Activated T-helper 1 cell treated with anti-CD3 and anti-CD28 coated beads, Interleukin-12 subunit alpha, Interleukin-12 subunit beta, Interleukin-2, Interleukin-4 antibody, amounts not matched to agents 30 ng/mL and 10 ng/mL and 1 ng/mL, durations not matched to agents 14 hours and 24 hours and 36 hours (primary cell): ENCODE results near the gene CRTC3. TPM values are rescaled to one million over a fixed set of nuclear protein-coding genes. Genes with fewer than 3 reads are reported as not detected.
"Not testable (repeated sequence)": the region's sequence is repeated elsewhere in the genome, so short reads cannot be mapped to it uniquely, and the experiment has no call there.

Experiments used
- DNase-seq: peaks from one replicate; pipeline ENCODE4 v3.0.0; 2021; ENCODE audit warnings: low spot score
- H3K27ac Mint-ChIP-seq: one replicate; pipeline ENCODE4 v1.8.0; 2021; ENCODE audit warnings: mild to moderate bottlenecking, mixed read lengths
- H3K27me3 Mint-ChIP-seq: one replicate; pipeline ENCODE4 v1.8.0; 2022; ENCODE audit warnings: mild to moderate bottlenecking, moderate library complexity, mixed read lengths; ENCODE audit not compliant: insufficient read depth
- H3K36me3 Mint-ChIP-seq: one replicate; pipeline ENCODE4 v1.8.0; 2021; ENCODE audit warnings: low read depth, mixed read lengths
- H3K4me1 Mint-ChIP-seq: one replicate; pipeline ENCODE4 v1.8.0; 2021; ENCODE audit warnings: low read depth, mixed read lengths
- H3K4me3 Mint-ChIP-seq: one replicate; pipeline ENCODE4 v1.8.0; 2021; ENCODE audit warnings: mild to moderate bottlenecking, moderate library complexity, mixed read lengths
- H3K9me3 Mint-ChIP-seq: one replicate; pipeline ENCODE4 v1.8.0; 2021; ENCODE audit warnings: mixed read lengths
- intact Hi-C: fragments of 100-400 bp; cut with micrococcal nuclease; formaldehyde crosslinking; loops from one replicate; pipeline ENCODE4 v1.15.1; 2024
- total RNA-seq: library from RNA; stranded (reverse); gene quantifications from 2 replicates; pipeline ENCODE4 v1.2.3, GENCODE V29; 2022

The CRTC3 gene
- total RNA-seq, 1 donor from 2014 or later = 54.0 TPM

DNA sequence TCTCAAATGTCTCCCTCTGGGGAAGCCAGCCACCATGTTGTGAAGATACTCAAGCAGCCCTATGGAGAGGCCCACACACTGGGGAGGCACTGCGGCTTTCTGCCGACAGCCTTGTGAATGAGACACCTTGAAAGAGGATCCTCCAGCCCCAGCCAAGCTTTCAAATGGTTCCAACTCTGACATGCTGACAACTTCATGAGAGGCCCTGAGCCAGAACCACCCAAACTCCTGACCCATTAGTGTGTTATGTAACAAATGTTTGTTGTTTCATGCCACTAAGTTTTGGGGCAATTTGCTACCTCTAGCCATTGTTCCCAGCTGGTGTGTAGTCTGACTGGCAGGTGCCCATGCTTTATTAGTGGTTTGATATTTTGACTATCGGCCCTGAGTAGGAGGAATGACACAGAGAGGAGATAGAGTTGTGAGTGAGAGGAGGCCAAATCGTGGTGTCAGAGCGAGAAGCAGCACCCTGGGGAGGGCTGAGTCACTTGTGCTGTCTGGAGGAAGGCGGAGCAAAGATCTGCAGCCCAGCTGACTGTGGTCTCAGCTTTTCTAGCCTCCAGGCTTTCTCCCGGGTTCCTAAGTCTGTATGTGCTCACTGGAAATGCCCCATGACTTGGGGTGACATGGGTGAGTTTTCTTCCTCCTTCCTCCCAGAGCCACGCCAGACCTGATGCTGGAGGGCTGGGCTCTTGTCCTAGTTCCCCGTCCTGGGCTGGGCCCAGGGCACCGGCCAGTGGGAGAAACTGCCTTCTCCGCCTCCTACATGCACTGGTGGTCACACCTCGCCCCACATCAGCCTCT is 130.7 kb downstream of the CRTC3 start:
- Mint-ChIP-seq H3K27me3 (peaks cover 1% of the 10 kb centered on the region), H3K9me3 (peaks cover 4% of the 10 kb centered on the region), H3K27ac (peak overlapping the region; percentile 96), H3K36me3 (peaks cover 5% of the 10 kb centered on the region), H3K4me3 (peak overlapping the region; percentile 77), H3K4me1 (peaks cover 81% of the 10 kb centered on the region)
- peak; percentile 71 for DNase-seq
- intact Hi-C loops = loop anchor here (1.0 to 2.0 kb wide), 7 partner anchors 12 to 270 kb away; partner anchors contain the start of gene BLM

DNA sequence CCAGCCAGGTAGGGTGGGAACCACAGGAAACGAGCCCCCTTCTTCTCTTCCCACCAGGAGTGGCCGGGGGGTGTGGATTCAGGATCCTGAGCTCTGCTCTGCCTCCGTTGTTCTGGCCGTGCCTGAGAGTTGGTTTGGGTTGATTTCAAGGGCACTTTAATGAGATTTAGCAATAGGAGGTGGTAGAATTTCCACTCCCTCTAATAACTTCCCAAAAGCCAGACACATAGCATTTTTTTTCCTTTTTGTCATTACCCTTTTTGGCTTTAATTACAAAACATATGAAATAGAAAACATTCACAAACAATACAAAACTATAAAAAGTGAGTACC is 131.2 kb downstream of the CRTC3 start:
- H3K27ac Mint-ChIP-seq = peak overlapping the region; percentile 96
- peaks cover 84% of the 10 kb centered on the region for H3K4me1 Mint-ChIP-seq
- not testable (repeated sequence) for H3K36me3 Mint-ChIP-seq, H3K9me3 Mint-ChIP-seq, DNase-seq, H3K27me3 Mint-ChIP-seq
- peak overlapping the region; percentile 77 for H3K4me3 Mint-ChIP-seq
- intact Hi-C loops = loop anchor here (1.0 to 2.0 kb wide), 7 partner anchors 13 to 270 kb away; partner anchors contain the start of gene BLM

DNA sequence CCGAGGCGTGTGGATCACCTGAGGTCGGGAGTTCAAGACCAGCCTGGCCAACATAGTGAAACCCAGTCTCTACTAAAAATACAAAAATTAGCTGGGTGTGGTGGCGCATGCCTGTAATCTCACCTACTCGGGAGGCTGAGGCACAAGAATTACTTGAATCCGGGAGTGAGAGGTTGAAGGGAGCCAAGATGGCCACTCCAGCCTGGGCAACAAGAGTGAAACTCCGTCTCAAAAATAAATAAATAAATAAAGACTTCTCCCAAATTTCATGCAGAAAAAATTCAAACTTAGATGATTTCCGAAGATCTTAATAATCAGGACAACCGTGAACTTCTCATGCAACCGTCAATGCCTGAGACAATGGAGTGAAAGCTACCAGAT is 134.3 kb downstream of the CRTC3 start:
- Mint-ChIP-seq H3K4me1 (peaks cover 69% of the 10 kb centered on the region), H3K4me3 (peak overlapping the region; percentile 85), H3K27ac (peak overlapping the region; percentile 94)
- H3K27me3 Mint-ChIP-seq, DNase-seq, intact Hi-C loops, H3K9me3 Mint-ChIP-seq, H3K36me3 Mint-ChIP-seq: not testable (repeated sequence)

DNA sequence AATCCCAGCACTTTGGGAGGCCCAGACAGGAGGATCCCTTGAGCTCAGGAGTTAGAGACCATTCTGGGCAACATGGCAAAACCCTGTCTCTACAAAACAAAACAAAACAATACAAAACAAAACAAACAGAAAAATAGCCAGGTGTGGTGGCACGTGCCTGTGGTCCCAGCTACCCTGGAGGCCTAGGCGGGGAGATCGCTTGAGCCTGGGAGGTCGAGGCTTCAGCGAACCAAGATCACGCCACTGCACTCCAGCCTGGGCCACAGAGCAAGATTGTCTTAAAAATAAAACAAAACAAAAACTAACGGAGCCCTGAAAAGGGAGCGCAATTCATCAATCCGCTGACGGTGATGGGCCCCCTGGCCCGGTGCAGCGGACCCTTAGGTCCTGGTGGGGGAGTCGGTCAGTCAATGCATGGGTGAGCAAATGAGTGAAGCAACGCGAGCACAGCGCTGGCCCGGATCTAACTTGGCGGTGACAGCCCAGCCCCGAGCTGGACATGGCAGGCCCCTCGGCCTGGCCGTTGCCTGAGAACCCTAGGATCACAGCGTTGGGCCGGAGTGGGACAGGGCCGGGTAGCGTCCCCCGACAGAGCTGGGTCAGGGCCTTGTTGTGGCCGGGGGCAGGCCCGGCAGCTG is 135.0 kb downstream of the CRTC3 start:
- peak overlapping the region; percentile 94 for H3K27ac Mint-ChIP-seq
- peaks cover 6% of the 10 kb centered on the region for H3K36me3 Mint-ChIP-seq
- no peak for DNase-seq
- H3K27me3 Mint-ChIP-seq = peaks cover 4% of the 10 kb centered on the region
- H3K4me1 Mint-ChIP-seq = peaks cover 62% of the 10 kb centered on the region
- intact Hi-C loops = loop anchor here (1.0 kb wide), 2 partner anchors 14 to 16 kb away; no protein-coding TSS in a partner anchor
- H3K9me3 Mint-ChIP-seq = peaks cover 4% of the 10 kb centered on the region
- H3K4me3 Mint-ChIP-seq = peak overlapping the region; percentile 85

DNA sequence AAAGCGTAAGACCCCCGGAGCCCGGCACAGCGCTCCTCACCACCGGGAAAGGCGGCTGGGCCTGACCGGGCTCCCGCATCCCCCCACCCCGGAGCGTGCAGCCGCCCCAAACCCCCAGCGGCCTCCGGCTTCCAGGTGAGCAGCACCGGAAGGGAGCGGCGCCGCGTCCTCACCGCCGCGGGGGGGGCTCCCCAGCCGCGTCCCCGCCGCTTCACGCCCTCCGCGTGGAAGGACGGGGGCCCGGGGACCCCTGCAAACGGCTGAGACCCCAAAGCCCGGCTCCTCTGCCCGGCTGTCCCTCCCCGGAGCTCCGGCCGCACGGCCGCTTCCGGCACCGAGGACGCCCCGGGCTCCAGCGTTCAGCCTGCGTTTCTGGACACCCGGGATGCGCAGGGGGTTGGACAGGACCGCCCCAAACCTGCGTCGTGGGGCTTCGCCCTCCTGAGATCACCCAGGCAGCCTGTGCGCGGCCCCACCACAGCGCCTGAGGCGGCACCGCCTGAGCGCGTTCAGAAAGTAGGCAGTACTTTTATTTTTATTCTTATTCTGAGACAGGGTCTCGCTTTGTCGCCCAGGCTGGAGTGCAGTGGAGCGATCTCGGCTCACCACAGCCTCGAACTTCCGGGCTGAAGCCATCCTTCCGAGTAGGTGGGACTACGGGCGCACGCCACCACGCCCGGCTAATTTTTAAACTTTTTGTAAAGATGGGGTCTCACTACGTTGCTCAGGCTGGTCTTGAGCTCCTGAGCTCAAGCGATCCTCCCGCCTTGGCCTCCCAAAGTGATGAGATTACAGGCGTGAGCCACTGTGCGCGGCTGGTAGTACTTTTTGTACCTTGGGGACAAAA is 135.8 kb downstream of the CRTC3 start:
- Mint-ChIP-seq H3K4me3 (peak overlapping the region; percentile 85), H3K27me3 (peaks cover 4% of the 10 kb centered on the region), H3K36me3 (peaks cover 8% of the 10 kb centered on the region), H3K9me3 (peaks cover 4% of the 10 kb centered on the region), H3K4me1 (peaks cover 56% of the 10 kb centered on the region), H3K27ac (peak overlapping the region; percentile 90)
- intact Hi-C loops = loop anchor here (1.0 kb wide), 2 partner anchors 13 to 17 kb away; no protein-coding TSS in a partner anchor
- peak; percentile 51 for DNase-seq

DNA sequence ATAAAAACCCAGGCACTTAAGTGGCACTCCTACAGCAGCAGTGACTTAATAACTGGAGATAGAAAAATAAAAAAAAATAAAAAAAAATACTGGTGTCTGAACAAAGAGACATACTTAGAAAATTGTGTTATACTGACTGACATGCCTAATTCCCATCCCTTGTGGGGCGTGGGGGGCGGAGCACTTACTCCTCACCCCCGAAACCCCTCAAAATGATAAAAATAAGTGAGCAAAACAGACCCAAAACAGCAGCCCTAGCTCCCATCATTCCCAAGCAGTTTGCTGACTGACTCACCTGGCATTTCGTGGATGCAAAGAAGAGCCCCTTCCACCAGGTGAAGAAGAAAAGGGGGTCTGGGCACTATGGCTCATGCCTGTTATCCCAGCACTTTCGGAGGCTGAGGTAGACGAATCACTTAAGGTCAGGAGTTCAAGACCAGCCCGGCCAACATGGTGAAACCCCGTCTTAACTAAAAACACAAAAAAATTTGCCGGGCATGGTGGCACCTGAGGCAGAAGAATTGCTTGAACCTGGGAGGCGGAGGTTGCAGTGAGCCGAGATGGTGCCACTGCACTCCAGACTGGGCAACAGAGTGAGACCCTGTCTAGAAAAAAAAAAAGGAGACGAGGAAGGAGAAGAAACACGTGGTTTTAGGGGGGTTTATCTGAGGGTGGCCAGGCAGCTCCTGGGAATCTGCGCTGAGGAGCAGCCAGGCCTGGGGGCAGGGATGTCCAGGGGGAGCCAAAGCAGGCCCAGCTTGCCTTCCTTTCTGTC is 136.6 kb downstream of the CRTC3 start:
- Mint-ChIP-seq H3K27me3 (peaks cover 4% of the 10 kb centered on the region), H3K27ac (peak overlapping the region; percentile 90), H3K9me3 (peaks cover 4% of the 10 kb centered on the region), H3K36me3 (peaks cover 7% of the 10 kb centered on the region), H3K4me1 (peaks cover 47% of the 10 kb centered on the region), H3K4me3 (peak overlapping the region; percentile 83)
- DNase-seq = no peak
- intact Hi-C loops = no loop called here

DNA sequence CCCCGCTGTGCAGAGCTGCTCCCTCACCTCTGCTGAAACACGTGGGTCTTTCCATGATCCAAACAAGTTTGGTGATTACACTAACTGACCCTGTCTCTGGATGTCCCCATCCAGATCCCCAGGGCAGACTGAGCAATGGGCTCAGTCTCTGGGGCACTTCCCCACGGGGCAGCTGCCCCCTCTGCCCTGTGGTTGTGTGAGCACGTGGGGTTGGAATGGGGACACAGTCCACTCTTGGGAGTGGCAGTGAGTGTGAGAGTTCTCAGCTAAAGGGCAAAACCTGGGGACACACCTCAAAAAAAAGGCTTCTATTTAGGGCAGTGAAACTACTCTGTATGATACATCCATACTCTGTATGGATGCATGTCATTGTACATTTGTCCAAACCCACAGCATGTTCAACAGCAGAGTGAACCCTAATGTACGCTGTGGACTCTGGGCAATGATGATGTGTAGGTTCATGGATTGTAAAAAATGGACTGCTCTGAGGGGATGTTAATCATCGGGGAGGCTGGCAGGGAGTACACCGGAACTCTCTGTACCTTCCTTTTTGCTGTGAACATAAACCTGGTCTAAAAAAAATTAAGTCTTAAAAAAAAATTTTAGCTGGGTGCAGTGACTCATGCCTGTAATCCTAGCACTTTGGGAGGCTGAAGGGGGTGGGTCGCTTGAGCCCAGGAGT is 137.5 kb downstream of the CRTC3 start:
- Mint-ChIP-seq H3K27me3 (peaks cover 8% of the 10 kb centered on the region), H3K4me1 (peaks cover 39% of the 10 kb centered on the region), H3K9me3 (no peaks in the 10 kb centered on the region), H3K27ac (peak overlapping the region; percentile 30), H3K4me3 (peak overlapping the region; percentile 83), H3K36me3 (peaks cover 6% of the 10 kb centered on the region)
- DNase-seq = no peak
- intact Hi-C loops = no loop called here

DNA sequence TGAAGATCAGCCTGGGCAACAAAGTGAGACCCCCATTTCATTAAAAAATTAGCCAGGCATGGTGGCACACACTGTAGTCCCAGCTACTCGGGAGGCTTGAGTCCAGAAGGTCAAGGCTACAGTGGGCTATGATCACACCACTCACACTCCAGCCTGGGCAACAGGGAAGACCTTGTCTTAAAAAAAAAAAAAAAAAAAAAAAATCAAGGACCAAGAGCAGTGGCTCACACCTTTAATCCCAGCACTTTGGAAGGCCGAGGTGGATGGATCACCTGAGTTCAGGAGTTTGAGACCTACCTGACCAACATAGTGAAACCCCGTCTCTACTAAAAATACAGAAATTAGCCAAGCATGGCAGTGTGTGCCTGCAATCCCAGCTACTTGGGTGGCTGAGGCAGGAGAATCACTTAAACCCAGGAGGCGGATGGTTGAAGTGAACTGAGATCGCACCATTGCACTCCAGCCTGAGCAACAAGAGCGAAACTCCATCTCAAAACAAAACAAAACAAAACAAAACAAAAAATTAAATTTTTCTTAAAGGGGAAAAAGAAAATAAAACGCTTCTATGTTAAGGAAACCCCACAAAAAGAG is 138.1 kb downstream of the CRTC3 start:
- H3K27ac Mint-ChIP-seq, intact Hi-C loops, H3K27me3 Mint-ChIP-seq, DNase-seq, H3K4me3 Mint-ChIP-seq, H3K36me3 Mint-ChIP-seq, H3K9me3 Mint-ChIP-seq: not testable (repeated sequence)
- H3K4me1 Mint-ChIP-seq = peaks cover 34% of the 10 kb centered on the region

DNA sequence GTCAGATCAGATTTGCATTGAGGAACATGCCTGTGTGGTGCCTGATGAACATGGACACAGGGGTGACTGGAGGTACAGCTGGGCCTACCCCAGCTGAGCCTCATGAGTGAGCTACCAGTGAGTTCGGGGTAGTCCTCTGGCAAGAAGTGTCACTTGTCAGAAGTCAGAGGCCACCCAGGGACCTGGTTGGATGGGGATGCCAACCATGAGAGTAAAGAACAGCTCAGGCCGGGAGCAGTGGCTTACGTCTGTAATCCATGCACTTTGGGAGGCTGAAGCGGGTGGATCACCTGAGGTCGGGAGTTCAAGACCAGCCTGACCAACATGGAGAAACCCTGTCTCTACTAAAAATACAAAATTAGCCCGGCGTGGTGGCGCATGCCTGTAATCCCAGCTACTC is 140.9 kb downstream of the CRTC3 start:
- H3K4me3 Mint-ChIP-seq, DNase-seq, H3K36me3 Mint-ChIP-seq, intact Hi-C loops, H3K27ac Mint-ChIP-seq, H3K9me3 Mint-ChIP-seq: not testable (repeated sequence)
- H3K27me3 Mint-ChIP-seq = peaks cover 10% of the 10 kb centered on the region
- H3K4me1 Mint-ChIP-seq = peaks cover 23% of the 10 kb centered on the region

DNA sequence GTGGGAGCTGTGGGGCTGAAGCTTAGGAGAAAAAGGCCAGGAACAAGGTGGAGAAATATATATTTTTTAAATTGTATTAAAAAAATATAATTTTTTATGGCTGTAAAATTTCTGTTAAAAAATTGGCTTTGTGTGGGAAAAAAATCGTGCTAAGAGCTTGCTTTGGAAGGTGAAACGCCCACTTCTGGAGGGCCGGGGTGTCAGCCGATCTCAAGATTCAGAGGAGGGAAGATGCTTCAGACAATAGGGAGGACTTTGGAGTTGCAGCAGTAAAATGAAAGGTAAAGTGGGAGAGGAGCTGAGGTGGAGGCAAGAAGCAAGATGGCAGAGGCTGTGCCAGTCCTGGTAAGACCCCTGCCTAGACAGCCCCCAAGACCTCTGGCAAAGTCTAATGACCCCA is 141.5 kb downstream of the CRTC3 start:
- Mint-ChIP-seq H3K9me3 (no peaks in the 10 kb centered on the region), H3K4me3 (no peak overlapping the region), H3K36me3 (peaks cover 6% of the 10 kb centered on the region), H3K27me3 (peaks cover 10% of the 10 kb centered on the region), H3K4me1 (peaks cover 18% of the 10 kb centered on the region), H3K27ac (no peak overlapping the region)
- no peak for DNase-seq
- intact Hi-C loops = no loop called here

DNA sequence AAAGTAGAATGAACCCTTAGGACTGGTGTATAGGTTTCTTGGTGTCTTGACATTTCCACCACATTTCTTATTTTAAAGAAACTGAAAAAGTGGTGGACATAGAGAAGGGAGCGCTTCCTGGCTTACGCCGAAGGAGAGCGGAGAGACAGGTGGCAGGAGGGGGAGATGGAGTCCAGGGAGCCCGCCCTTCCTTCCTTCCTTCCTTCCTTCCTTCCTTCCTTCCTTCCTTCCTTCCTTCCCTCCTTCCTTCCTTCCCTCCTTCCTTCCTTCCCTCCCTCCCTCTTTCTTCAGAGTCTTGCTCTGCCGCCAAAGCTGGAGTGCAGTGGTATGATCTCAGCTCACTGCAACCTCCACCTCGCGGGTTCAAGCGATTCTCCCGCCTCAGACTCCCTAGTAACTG is 143.6 kb downstream of the CRTC3 start:
- H3K9me3 Mint-ChIP-seq, H3K4me3 Mint-ChIP-seq, DNase-seq, H3K27ac Mint-ChIP-seq, intact Hi-C loops, H3K36me3 Mint-ChIP-seq: not testable (repeated sequence)
- Mint-ChIP-seq H3K4me1 (peaks cover 20% of the 10 kb centered on the region), H3K27me3 (peaks cover 10% of the 10 kb centered on the region)
